Activated T-helper 1 cell treated with Interleukin-2 at 50 U/mL for 16 hours (primary cell): ENCODE results near the gene NMNAT2.
A peak's percentile ranks its signal among the peaks of the same experiment; 100 is the strongest.
"Not testable (repeated sequence)": the region's sequence is repeated elsewhere in the genome, so short reads cannot be mapped to it uniquely, and the experiment has no call there.

Source experiments
- DNase-seq: peaks from one replicate; pipeline ENCODE4 v3.0.0-alpha.2; 2020; ENCODE audit warnings: low read depth

The NMNAT2 gene

GRCh38 chr1:183416850-183417771 lies 1.1 kb downstream of the NMNAT2 start:
- DNase-seq, result peak; percentile 6

- no peak for DNase-seq
Observed at GRCh38 chr1:183414365-183414764, 3.8 kb downstream of the NMNAT2 start.

GRCh38 chr1:183411091-183411490 lies 7.1 kb downstream of the NMNAT2 start:
- no peak for DNase-seq

GRCh38 chr1:183407961-183408360 lies 10.2 kb downstream of the NMNAT2 start:
- no peak for DNase-seq

GRCh38 chr1:183407474-183407873 lies 10.7 kb downstream of the NMNAT2 start:
- DNase-seq, result no peak

GRCh38 chr1:183404476-183404875 lies 13.7 kb downstream of the NMNAT2 start:
- no peak for DNase-seq

GRCh38 chr1:183403498-183403897 lies 14.7 kb downstream of the NMNAT2 start:
- DNase-seq, result no peak

- DNase-seq, result not testable (repeated sequence)
Observed at GRCh38 chr1:183401565-183401964, 16.6 kb downstream of the NMNAT2 start.

- DNase-seq, result no peak
Observed at GRCh38 chr1:183394435-183394834, 23.7 kb downstream of the NMNAT2 start.

- no peak for DNase-seq
Observed at GRCh38 chr1:183391863-183392262, 26.3 kb downstream of the NMNAT2 start.

GRCh38 chr1:183390561-183390960 lies 27.6 kb downstream of the NMNAT2 start:
- no peak for DNase-seq

- no peak for DNase-seq
Observed at GRCh38 chr1:183388735-183389134, 29.4 kb downstream of the NMNAT2 start.

GRCh38 chr1:183385340-183386144 lies 32.6 kb downstream of the NMNAT2 start:
- no peak for DNase-seq

- no peak for DNase-seq
Observed at GRCh38 chr1:183379951-183380350, 38.2 kb downstream of the NMNAT2 start.

- no peak for DNase-seq
Observed at GRCh38 chr1:183375381-183375780, 42.8 kb downstream of the NMNAT2 start.

- no peak for DNase-seq
Observed at GRCh38 chr1:183374825-183375224, 43.4 kb downstream of the NMNAT2 start.

GRCh38 chr1:183372586-183373230 lies 45.5 kb downstream of the NMNAT2 start:
- no peak for DNase-seq

- no peak for DNase-seq
Observed at GRCh38 chr1:183370399-183371058, 47.7 kb downstream of the NMNAT2 start.

- no peak for DNase-seq
Observed at GRCh38 chr1:183368213-183369108, 49.7 kb downstream of the NMNAT2 start.

GRCh38 chr1:183366116-183366515 lies 52.1 kb downstream of the NMNAT2 start:
- DNase-seq, result no peak

- DNase-seq, result no peak
Observed at GRCh38 chr1:183365676-183366075, 52.5 kb downstream of the NMNAT2 start.
